ENCODE measurements around the gene ZNF417. TPM values are rescaled to one million over a fixed set of nuclear protein-coding genes. Genes with fewer than 3 reads are reported as not detected.

The ZNF417 gene
- total and polyA plus RNA-seq, 2 of the 8 experiments (the other 6 are each of a cell fraction or from before 2014, with no cell fraction given), result 5.4 to 19.2 TPM

GRCh38 chr19:57907394-57907793, 9.0 kb downstream of the ZNF417 start:
- Histone ChIP-seq H3K79me2 (ENCODE audit: control insufficient read depth in 1 of 2, insufficient read depth in 2 of 2, low read length in 2 of 2) (peaks cover 0 to 4% of the 10 kb centered on the region in 2 experiments; a peak in 2 of 4 replicates), H3K4me1 (replicated peaks in 1 of 4; ENCODE audit: control insufficient read depth in 3 of 4, insufficient read depth in 4 of 4, low read length in 3 of 4) (no peaks in the 10 kb centered on the region), H2BK120ac (replicated peaks; ENCODE audit: low read depth, low read length) (no peak overlapping the region), H2BK20ac (ENCODE audit: low read length) (no peak overlapping the region), H2BK12ac (ENCODE audit: low read depth, low read length) (no peak overlapping the region), H3K9me3 (ENCODE audit: insufficient read depth in 2 of 2, low read depth in 1 of 2, low read length in 1 of 2) (no peaks in the 10 kb centered on the region), H2AFZ (ENCODE audit: low read length) (no peak overlapping the region), H3K79me1 (ENCODE audit: low read depth, low read length) (no peaks in the 10 kb centered on the region), H2BK5ac (ENCODE audit: low read depth, low read length) (no peak overlapping the region), H3K14ac (ENCODE audit: insufficient read length) (no peak overlapping the region), H2AK5ac (ENCODE audit: low read depth, low read length) (no peak overlapping the region), H3K4ac (replicated peaks; ENCODE audit: insufficient read length, low read depth, low read length) (no peak overlapping the region), H3K9ac (replicated peaks in 1 of 4; ENCODE audit: extremely low read depth in 1 of 4, low read depth in 3 of 4, low read length in 3 of 4) (no peak overlapping the region), H3K23ac (ENCODE audit: insufficient read length) (no peak overlapping the region), H3K56ac (replicated peaks; ENCODE audit: insufficient read length, low read depth, low read length) (no peak overlapping the region), H3K4me3 (ENCODE audit: extremely low read depth in 1 of 4, insufficient read depth in 2 of 4, low read depth in 3 of 4, low read length in 4 of 4) (no peak overlapping the region), H3K4me2 (ENCODE audit: insufficient read depth in 1 of 2, low read depth in 2 of 2, low read length in 2 of 2) (no peak overlapping the region), H2BK15ac (ENCODE audit: low read length) (no peak overlapping the region), H4K20me1 (replicated peaks in 1 of 2; ENCODE audit: control insufficient read depth in 1 of 2, insufficient read depth in 2 of 2, low read length in 2 of 2) (peaks cover 0 to 2% of the 10 kb centered on the region in 2 experiments), H3K18ac (ENCODE audit: extremely low read depth, low read length) (no peak overlapping the region), H4K5ac (ENCODE audit: insufficient read length, low read depth, low read length) (no peak overlapping the region), H3K36me3 (ENCODE audit: control insufficient read depth in 2 of 4, insufficient read depth in 4 of 4, low read length in 3 of 4) (peaks cover 6 to 33% (median 22%) of the 10 kb centered on the region in 4 experiments; a peak in 7 of 8 replicates), H4K91ac (replicated peaks; ENCODE audit: insufficient read length, low read length) (no peak overlapping the region), H3K23me2 (ENCODE audit: low read depth, low read length) (no peaks in the 10 kb centered on the region), H3K27ac (ENCODE audit: low read depth, low read length) (no peak overlapping the region), H4K8ac (ENCODE audit: extremely low read depth, insufficient read depth, low read length) (no peak overlapping the region), H3K27me3 (replicated peaks in 1 of 4; ENCODE audit: control insufficient read depth in 3 of 4, extremely low read depth in 1 of 4, insufficient read depth in 3 of 4, low read length in 3 of 4) (no peaks in the 10 kb centered on the region)
- ChIA-PET CTCF (ENCODE audit: partially characterized antibody) (interaction anchor here (1.2 to 1.3 kb wide), 2 partner anchors 14 to 185 kb away, joined by 3 read pairs; no protein-coding TSS in a partner anchor), POLR2A (ENCODE audit: partially characterized antibody) (interaction anchor here (0.9 to 2.1 kb wide), 4 partner anchors 9 to 27 kb away, joined by 3 to 8 read pairs (median 4); partner anchors contain the start of genes ZNF417 and ZNF814)
- FAIRE-seq (no peak), DNase-seq (ENCODE audit: low read depth in 1 of 2, low spot score in 2 of 2) (no peak)
- WGBS, 2 experiments (ENCODE audit: extremely low coverage in 1 of 2, insufficient coverage in 1 of 2, insufficient read length in 1 of 2, insufficient replicate concordance in 2 of 2, low coverage in 1 of 2, low lambda C conversion rate in 2 of 2, missing lambda C conversion rate in 1 of 2), result 95% methylated on average over 3 of the region's 3 CpGs; no CpG with 5 or more reads in 1 of the 2 experiments
- TF ChIP-seq NANOG (IDR thresholded peaks at IDR 0.05; ENCODE audit: insufficient read depth, low read depth, low read length, poor library complexity, severe bottlenecking) (no peak), GABPA (IDR thresholded peaks at IDR 0.05; ENCODE audit: borderline replicate concordance, insufficient read depth, low read length) (no peak), CEBPB (IDR thresholded peaks at IDR 0.05; ENCODE audit: low read depth, low read length) (no peak), EGR1 (IDR thresholded peaks at IDR 0.05; ENCODE audit: borderline replicate concordance, low read depth, low read length) (no peak), PHF8 (conservative IDR thresholded peaks at IDR 0.05; ENCODE audit: low read depth, low read length) (no peak), SP4 (IDR thresholded peaks at IDR 0.05; ENCODE audit: low read length) (no peak), CREB1 (IDR thresholded peaks at IDR 0.05) (no peak), RBBP5 (IDR thresholded peaks at IDR 0.05; ENCODE audit: borderline replicate concordance, low read depth, low read length) (no peak), POU5F1 (IDR thresholded peaks at IDR 0.05; ENCODE audit: low read depth, low read length) (no peak), TAF7 (optimal IDR thresholded peaks at IDR 0.05; ENCODE audit: borderline replicate concordance, low read depth, low read length) (no peak), SIRT6 (IDR thresholded peaks at IDR 0.05; ENCODE audit: low read length) (no peak), CHD1 (IDR thresholded peaks at IDR 0.05; ENCODE audit: low read depth, low read length) (no peak), BACH1 (IDR thresholded peaks at IDR 0.05; ENCODE audit: low read length) (no peak)
- TF ChIP-seq, protein P1, sequence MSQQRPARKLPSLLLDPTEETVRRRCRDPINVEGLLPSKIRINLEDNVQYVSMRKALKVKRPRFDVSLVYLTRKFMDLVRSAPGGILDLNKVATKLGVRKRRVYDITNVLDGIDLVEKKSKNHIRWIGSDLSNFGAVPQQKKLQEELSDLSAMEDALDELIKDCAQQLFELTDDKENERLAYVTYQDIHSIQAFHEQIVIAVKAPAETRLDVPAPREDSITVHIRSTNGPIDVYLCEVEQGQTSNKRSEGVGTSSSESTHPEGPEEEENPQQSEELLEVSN (IDR thresholded peaks at IDR 0.05), result no peak
